HG03520 (cell line): ENCODE measurements around the gene PDE4B.

Source experiments
- ATAC-seq: cut with Tn5 transposase; IDR thresholded peaks from one replicate; pipeline ENCODE4 v1.9.1; 2021; ENCODE audit warnings: mild to moderate bottlenecking, moderate library complexity; ENCODE audit not compliant: unreplicated experiment

The PDE4B gene

GRCh38 chr1:66275601-66276023 lies 482.9 kb downstream of the PDE4B start:
- ATAC-seq, result no peak

GRCh38 chr1:66276218-66276617 lies 483.5 kb downstream of the PDE4B start:
- peak; percentile 86 for ATAC-seq

DNA sequence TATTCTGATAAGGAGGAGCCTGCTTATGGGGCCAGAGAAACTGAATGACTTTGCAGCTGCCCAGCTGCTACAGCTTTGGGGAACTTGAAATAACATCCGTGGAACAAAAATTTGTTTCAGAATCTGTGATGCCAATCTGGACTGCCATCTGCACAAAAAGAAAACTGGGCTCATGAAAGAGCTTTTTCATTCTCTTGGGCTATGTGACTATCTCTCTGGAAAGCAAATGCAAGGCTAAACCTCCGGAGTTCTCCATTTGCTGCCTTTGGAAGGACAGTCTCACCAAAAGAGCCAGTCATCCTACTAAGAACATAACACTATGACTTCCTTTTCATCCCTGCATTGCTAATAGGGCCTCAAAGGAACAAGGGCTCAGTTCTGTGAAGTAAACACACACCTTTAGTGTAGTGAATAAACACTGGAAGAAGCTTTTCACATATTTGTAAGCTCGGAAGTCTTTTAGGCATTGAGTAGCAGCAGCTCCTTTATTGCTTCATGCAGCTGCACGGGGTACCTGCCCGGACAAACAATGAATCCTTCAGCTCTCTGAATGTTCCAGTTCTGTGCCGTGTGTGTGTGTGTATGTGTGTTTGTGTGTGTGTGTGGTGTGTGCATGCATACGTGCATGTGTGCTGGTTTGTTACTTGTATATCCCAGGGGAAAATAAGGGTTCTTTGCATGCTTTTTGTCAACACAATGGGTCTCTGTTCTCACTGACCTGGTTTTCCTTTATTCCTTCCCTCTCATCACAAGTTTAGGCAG lies 485.7 kb downstream of the PDE4B start:
- ATAC-seq, result no peak

- ATAC-seq, result no peak
Measured at GRCh38 chr1:66281808-66282207, 489.1 kb downstream of the PDE4B start.

DNA sequence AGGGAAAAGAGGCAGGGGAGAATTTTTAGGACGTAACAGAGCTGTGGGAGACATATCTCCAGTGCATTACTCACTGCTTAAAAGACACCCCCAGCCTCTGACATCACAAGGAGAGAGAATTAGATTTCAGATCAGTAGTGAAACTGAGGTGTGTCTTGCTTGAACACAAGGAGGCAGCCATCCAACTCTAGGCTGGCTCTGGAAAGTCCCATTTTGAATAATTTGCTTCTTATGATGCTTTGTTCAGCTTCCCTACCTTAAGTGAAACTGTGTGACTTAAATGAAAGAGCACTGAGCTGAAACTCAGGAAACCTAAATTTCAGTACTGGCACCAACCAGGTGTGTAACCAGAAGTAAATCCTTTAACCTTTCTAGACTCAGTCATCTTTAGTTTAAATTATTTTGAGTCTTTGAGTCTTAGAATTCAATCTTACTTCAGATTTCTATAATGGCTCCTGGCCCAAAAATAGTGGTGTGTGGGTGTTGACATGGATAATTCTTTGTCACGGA lies 489.7 kb downstream of the PDE4B start:
- peak; percentile 88 for ATAC-seq

- no peak for ATAC-seq
Measured at GRCh38 chr1:66282891-66283621, 490.4 kb downstream of the PDE4B start.

DNA sequence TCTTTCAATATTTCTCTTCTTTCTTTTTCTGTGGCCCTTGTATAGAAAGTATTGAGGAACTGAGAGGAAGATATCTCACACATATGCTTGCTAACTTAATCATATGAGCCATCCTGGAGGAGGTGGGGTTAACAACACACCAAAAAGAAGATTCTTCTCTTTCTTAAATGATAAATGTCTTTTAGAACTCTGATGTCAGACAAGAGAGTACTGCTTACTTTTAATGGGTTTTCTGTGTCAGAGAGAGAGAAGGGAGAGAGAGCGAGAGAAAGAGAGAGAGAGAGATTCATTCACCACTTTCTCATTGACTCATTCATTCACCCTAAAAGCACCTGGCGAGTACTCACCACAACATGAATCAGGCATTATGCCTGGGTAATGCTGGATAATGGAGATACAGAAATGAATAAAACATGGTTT lies 490.9 kb downstream of the PDE4B start:
- peak; percentile 54 for ATAC-seq

- no peak for ATAC-seq
Measured at GRCh38 chr1:66284746-66285145, 492.1 kb downstream of the PDE4B start.

- ATAC-seq, result no peak
Measured at GRCh38 chr1:66285618-66286270, 493.0 kb downstream of the PDE4B start.

DNA sequence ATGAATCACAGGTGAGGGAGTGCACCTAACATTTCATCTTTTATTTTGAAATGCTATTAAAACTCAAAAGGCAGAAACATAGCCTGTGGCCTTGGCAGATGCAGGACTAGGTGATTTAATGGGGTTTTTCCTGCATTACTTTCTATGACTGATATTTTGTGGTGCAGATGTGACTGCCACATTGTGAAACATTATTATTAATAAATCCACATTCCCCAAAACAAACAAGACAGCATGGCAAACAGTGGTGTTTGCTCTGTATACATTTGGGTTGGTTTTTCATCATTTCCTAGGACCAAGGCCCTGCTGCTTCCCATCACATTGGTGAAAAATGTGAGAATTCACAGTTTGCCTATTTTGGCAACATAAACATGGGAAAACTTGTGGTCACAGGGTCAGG lies 493.6 kb downstream of the PDE4B start:
- no peak for ATAC-seq

DNA sequence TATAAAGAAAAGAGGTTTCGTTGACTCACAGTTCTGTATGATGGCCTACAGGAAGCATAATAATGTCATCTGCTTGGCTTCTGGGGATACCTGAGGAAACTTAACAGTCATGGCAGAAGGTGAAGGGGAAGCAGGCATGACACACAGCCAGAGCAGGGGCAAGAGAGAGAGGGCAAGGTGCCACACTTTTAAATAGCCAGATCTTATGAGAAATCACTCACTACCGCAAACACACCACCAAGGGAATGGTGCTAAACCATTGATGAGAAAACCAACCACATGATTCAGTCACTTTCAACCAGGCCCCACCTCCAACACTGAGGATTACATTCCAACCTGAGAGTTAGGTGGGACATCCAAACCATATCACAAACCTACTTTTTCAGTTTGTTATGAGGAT lies 495.4 kb downstream of the PDE4B start:
- no peak for ATAC-seq

- no peak for ATAC-seq
Measured at GRCh38 chr1:66290761-66291530, 498.3 kb downstream of the PDE4B start.

- no peak for ATAC-seq
Measured at GRCh38 chr1:66291531-66291864, 498.8 kb downstream of the PDE4B start.

- ATAC-seq, result no peak
Measured at GRCh38 chr1:66292305-66292704, 499.6 kb downstream of the PDE4B start.

GRCh38 chr1:66292944-66293343 lies 500.2 kb downstream of the PDE4B start:
- ATAC-seq, result no peak

DNA sequence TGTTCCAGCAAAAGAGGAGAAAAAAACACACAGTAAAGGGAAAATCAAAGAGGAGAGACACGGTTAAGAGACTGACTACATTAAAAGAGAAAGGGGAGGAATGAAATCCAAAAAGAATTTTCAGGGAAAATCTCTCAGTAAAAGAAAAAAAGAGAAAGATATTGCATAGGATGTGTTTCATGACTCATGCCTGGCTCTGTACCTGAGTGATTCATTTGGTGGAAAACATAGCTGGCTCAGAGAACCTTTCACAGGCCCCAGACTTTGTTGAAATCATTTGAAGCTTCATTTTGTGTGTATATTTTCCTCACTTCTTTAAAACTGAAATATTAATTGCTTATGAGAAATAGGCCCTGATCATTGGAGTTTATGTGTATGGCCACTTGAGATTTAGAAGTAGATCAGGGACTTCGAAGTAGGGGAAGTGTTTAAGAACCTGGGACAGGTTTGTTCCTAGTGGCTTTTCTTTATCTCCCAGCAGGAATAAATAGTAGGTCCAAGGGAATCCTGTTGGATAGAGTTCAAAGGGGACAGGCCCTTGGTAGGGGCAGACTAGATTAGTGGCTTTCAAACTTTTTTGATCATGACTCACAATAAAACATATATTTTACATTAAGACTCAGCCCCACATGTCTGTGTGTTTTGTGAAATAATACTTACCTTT lies 502.1 kb downstream of the PDE4B start:
- ATAC-seq, result no peak

DNA sequence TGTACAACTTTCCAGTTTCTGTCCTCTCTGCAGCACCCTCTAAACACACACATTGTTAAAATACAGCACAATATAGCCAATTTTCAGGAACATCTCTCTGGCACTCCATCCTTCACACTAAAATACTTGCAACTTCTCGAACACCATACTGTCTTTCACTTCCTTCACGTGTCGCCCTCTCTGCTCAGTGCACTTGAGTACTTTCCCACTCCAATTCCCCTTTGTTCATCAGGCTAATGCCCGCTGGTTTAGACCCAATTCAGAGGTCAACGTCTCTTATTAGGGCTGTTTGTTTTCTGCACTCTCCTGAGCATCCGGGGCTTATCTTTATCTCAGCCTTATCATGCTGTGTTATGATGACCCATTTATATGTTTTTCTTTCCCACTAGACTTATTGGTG lies 503.1 kb downstream of the PDE4B start:
- ATAC-seq, result no peak

DNA sequence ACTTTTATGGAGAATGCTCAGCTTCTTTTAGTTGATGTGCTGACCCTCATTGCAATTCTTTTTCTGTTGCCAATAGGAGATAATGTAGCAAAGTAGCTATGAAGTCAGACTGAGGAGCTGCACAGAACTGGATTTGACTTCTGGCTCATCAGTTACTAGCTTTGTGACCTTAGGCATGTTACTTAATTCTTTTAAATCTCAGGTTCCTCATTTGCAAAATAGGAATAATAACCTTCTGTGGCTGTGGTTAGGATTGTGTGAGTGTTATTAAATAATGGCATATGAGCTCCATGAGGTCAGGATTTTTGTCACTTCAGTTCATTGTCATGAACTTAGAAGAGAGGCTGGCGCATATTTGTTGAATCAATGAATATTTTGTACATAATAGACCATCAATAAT lies 503.7 kb downstream of the PDE4B start:
- ATAC-seq, result no peak

DNA sequence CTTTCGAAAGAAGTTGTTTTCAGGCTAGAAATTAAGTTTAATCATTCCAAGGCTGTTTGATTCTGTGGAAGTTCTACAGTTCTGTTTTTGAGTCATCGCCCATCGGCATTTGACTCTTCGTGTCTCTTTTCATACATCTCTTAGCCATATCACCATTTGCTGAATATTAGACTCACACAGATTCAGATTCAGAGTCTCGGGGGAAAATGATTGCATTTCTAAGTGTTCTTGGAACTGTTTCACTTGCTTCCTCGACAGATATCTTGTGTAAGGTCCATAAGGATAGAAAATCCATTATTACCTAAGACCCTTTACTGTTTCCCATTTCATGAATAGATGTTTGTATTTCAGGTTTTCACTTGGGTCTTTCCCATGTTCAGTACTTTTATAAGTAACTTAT lies 504.3 kb downstream of the PDE4B start:
- no peak for ATAC-seq

DNA sequence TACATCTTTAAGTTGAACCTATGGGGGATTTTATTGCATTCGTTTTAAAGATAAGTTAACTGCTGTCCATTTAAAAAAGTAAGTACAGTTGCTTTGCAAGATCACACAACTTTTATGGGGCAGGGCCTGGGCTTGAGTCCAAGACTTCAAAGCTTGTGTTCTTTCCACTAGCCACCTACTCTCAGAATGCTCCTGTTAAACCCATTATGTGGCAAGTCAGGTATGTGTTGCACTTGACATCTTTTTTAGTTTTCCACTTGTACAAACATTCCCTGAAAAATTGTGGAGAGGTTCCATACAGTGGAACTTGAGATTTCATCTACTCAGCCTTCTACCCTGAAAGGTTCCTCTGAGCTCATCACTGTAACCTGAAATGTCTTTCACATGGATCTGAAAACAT lies 505.8 kb downstream of the PDE4B start:
- no peak for ATAC-seq
